ENCODE data around the gene PPP1R27. TPM values are rescaled to one million over a fixed set of nuclear protein-coding genes. Genes with fewer than 3 reads are reported as not detected.

The PPP1R27 gene
- total RNA-seq, 6 donors from 2014 or later: not detected

Other genes starting within 250 kb of the PPP1R27 start
- gene NPLOC4, start 197.9 kb downstream of the PPP1R27 start, total RNA-seq: 100 to 1,000 TPM in 2 of 6 donors, 10 to 100 TPM in 4; 59.9 to 373 (median 87.4) TPM
- gene TSPAN10, start 197.9 kb downstream of the PPP1R27 start, total RNA-seq: 1 to 10 TPM in 3 of 6 donors, under 1 TPM in 3; 0.61 to 2.8 (median 1.0) TPM
- gene PDE6G, start 178.5 kb downstream of the PPP1R27 start, total RNA-seq: 10 to 100 TPM in 1 of 6 donors, 1 to 10 TPM in 2, not detected in 3; 1.0 to 12.6 (median 1.7) TPM
- gene OXLD1, start 168.4 kb downstream of the PPP1R27 start, total RNA-seq: 10 to 100 TPM; 32.2 to 46.7 (median 38.5) TPM
- 10 to 100 TPM; 10.8 to 49.2 (median 12.6) TPM for gene CCDC137, start 168.3 kb downstream of the PPP1R27 start, total RNA-seq
- 10 to 100 TPM; 16.9 to 47.1 (median 20.5) TPM for gene ARL16, start 151.3 kb downstream of the PPP1R27 start, total RNA-seq
- 100 to 1,000 TPM in 4 of 6 donors, 10 to 100 TPM in 2; 74.7 to 164 (median 108) TPM for gene HGS, start 151.0 kb downstream of the PPP1R27 start, total RNA-seq
- 10 to 100 TPM; 29.3 to 69.8 (median 47.8) TPM for gene MRPL12, start 131.7 kb downstream of the PPP1R27 start, total RNA-seq
- gene SLC25A10, start 122.8 kb downstream of the PPP1R27 start, total RNA-seq: 10 to 100 TPM in 5 of 6 donors, 1 to 10 TPM in 1; 9.9 to 20.2 (median 12.7) TPM
- 10 to 100 TPM in 1 of 6 donors, not detected in 5; 11.1 TPM for gene GCGR, start 30.9 kb downstream of the PPP1R27 start, total RNA-seq
- gene MCRIP1, start 1.8 kb downstream of the PPP1R27 start, total RNA-seq: 100 to 1,000 TPM in 1 of 6 donors, 10 to 100 TPM in 5; 30.1 to 106 (median 70.1) TPM
- 100 to 1,000 TPM; 374 to 627 (median 531) TPM for gene P4HB, start 25.5 kb upstream of the PPP1R27 start, total RNA-seq
- 100 to 1,000 TPM; 171 to 522 (median 302) TPM for gene ARHGDIA, start 36.3 kb upstream of the PPP1R27 start, total RNA-seq
- gene ALYREF, start 56.5 kb upstream of the PPP1R27 start, total RNA-seq: 10 to 100 TPM; 43.0 to 71.0 (median 60.1) TPM
- 100 to 1,000 TPM in 3 of 6 donors, 10 to 100 TPM in 3; 24.1 to 138 (median 99.2) TPM for gene ANAPC11, start 56.7 kb upstream of the PPP1R27 start, total RNA-seq
- gene NPB, start 67.2 kb upstream of the PPP1R27 start, total RNA-seq: 1 to 10 TPM in 1 of 6 donors, under 1 TPM in 2, not detected in 3; 0.37 to 1.8 (median 0.94) TPM
- gene PCYT2, start 76.3 kb upstream of the PPP1R27 start, total RNA-seq: 10 to 100 TPM; 29.1 to 63.1 (median 52.2) TPM
- gene SIRT7, start 83.1 kb upstream of the PPP1R27 start, total RNA-seq: 10 to 100 TPM; 35.7 to 87.0 (median 39.7) TPM
- gene MAFG, start 92.7 kb upstream of the PPP1R27 start, total RNA-seq: 10 to 100 TPM; 23.0 to 46.4 (median 28.8) TPM
- 10 to 100 TPM in 4 of 6 donors, 1 to 10 TPM in 2; 8.4 to 42.4 (median 14.6) TPM for gene PYCR1, start 102.2 kb upstream of the PPP1R27 start, total RNA-seq
- not detected for gene MYADML2, start 112.2 kb upstream of the PPP1R27 start, total RNA-seq
- gene NOTUM, start 126.1 kb upstream of the PPP1R27 start, total RNA-seq: 1 to 10 TPM in 5 of 6 donors, under 1 TPM in 1; 0.89 to 5.0 (median 2.3) TPM
- 10 to 100 TPM; 26.0 to 96.4 (median 56.1) TPM for gene ASPSCR1, start 142.6 kb upstream of the PPP1R27 start, total RNA-seq
- 10 to 100 TPM; 24.1 to 60.5 (median 47.8) TPM for gene CENPX, start 187.8 kb upstream of the PPP1R27 start, total RNA-seq
- gene LRRC45, start 188.3 kb upstream of the PPP1R27 start, total RNA-seq: 10 to 100 TPM; 14.0 to 57.6 (median 20.4) TPM
- 10 to 100 TPM in 2 of 6 donors, 1 to 10 TPM in 4; 3.0 to 12.6 (median 7.1) TPM for gene RAC3, start 196.6 kb upstream of the PPP1R27 start, total RNA-seq
- gene DCXR, start 202.6 kb upstream of the PPP1R27 start, total RNA-seq: 100 to 1,000 TPM; 122 to 358 (median 211) TPM
- 100 to 1,000 TPM in 1 of 6 donors, 10 to 100 TPM in 5; 25.0 to 101 (median 37.5) TPM for gene RFNG, start 216.8 kb upstream of the PPP1R27 start, total RNA-seq
- 100 to 1,000 TPM in 4 of 6 donors, 10 to 100 TPM in 2; 55.2 to 147 (median 108) TPM for gene GPS1, start 216.8 kb upstream of the PPP1R27 start, total RNA-seq
- gene DUS1L, start 230.8 kb upstream of the PPP1R27 start, total RNA-seq: 100 to 1,000 TPM in 3 of 6 donors, 10 to 100 TPM in 3; 53.5 to 183 (median 106) TPM